Fibroblast of the aortic adventitia (primary cell): ENCODE data around the gene CLEC16A. TPM values are rescaled to one million over a fixed set of nuclear protein-coding genes. Genes with fewer than 3 reads are reported as not detected.

ENCODE experiments used
- DNase-seq: peaks from one replicate; pipeline ENCODE4 v3.0.0-alpha.2; 2010; ENCODE audit warnings: low read depth
- H3K4me3 ChIP-seq: 2 replicates; pipeline ENCODE4 v1.5.1; 2011; ENCODE audit warnings: low read depth, mild to moderate bottlenecking, control low read depth, low read length, moderate library complexity
- total RNA-seq: library from RNA; depleted of rRNA; stranded (reverse); fragments of >200 nt; gene quantifications from 2 replicates; pipeline ENCODE4 v1.2.3, GENCODE V29; 2012; ENCODE audit warnings: low replicate concordance
- TF ChIP-seq, protein P1 (sequence below): IDR thresholded peaks from 2 replicates; pipeline ENCODE4 v1.5.1; 2011; ENCODE audit warnings: mild to moderate bottlenecking, low read length, control low read depth, inconsistent platforms; ENCODE audit not compliant: insufficient read depth

Gene CLEC16A
- total RNA-seq, 1 donor: 16.3 TPM

DNA sequence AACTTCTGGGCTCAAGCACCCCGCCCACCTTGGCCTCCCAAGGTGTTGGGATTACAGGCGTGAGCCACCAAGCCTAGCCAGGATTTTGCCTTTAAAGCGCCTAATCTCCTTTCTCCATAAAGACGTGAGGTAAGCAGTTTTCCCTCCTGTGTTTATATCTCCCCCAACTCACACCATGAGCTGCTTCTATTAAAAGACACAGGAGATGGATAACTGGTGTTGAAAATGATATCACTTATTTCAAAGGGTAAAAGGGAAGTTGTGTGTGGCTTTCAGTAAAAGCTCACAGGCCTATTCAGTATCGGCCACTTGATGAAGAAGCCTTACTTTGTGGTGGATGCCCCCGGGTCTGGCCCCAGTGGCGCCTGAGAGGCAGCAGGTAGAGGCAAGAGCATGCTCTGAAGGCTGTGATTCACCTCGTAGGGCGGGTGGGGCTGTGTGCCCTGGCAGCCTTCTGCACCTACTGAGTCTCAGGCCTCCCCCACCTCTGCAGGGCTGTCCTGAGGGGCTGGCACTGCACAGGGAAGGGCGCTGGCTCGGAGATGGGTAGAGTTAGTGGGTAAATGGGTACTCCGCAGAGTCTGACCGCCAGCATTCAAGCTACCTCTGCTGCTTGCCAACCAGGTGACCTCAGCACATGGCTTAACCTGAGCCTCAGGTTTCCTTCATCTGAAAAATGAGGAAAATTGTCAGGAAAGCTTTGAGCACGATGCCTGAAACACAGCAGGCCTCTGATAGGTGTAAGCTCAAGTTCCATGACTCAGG, 146.8 kb downstream of the CLEC16A start:
- no peak for DNase-seq
- TF ChIP-seq, protein P1, sequence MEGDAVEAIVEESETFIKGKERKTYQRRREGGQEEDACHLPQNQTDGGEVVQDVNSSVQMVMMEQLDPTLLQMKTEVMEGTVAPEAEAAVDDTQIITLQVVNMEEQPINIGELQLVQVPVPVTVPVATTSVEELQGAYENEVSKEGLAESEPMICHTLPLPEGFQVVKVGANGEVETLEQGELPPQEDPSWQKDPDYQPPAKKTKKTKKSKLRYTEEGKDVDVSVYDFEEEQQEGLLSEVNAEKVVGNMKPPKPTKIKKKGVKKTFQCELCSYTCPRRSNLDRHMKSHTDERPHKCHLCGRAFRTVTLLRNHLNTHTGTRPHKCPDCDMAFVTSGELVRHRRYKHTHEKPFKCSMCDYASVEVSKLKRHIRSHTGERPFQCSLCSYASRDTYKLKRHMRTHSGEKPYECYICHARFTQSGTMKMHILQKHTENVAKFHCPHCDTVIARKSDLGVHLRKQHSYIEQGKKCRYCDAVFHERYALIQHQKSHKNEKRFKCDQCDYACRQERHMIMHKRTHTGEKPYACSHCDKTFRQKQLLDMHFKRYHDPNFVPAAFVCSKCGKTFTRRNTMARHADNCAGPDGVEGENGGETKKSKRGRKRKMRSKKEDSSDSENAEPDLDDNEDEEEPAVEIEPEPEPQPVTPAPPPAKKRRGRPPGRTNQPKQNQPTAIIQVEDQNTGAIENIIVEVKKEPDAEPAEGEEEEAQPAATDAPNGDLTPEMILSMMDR: no peak
- H3K4me3 ChIP-seq: no peak overlapping the region

DNA sequence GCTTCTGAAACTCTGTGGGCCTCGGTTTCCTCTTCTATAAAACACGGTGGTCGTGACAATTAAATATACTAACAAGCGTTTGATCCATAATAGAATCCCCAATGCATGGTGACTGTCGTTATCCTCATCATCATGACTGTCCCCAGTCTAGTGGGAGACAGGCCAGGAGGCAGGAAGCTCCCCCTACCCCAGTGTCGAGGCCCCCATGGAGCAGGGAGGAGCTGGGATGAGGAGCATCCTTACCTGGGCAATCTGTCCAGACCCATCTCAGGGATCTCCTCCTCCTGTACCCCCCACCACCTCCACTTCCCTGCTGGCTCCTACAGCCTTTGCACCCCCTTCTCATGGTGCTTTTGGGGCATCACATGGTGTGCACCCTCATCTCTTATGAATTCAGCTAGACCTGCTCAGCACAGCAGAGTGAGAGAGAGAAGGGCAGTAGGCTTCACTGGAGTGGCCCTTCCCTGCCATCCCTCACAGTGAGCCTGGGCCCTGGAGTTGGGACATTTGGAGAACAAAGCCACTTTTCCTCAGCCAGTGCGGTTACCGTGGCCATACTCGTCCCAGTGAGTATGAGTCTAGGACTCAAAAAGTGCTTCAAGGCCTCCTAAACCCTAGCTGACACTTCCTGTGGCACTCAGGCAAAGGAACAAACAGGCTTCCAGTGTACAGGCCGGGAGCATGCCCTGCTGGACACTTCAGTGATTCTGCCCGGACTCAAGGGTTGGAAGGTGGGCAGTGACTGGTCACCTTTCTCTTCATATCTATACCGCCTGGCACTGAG, 148.6 kb downstream of the CLEC16A start:
- no peak overlapping the region for H3K4me3 ChIP-seq
- no peak for DNase-seq
- TF ChIP-seq, protein P1: no peak

DNA sequence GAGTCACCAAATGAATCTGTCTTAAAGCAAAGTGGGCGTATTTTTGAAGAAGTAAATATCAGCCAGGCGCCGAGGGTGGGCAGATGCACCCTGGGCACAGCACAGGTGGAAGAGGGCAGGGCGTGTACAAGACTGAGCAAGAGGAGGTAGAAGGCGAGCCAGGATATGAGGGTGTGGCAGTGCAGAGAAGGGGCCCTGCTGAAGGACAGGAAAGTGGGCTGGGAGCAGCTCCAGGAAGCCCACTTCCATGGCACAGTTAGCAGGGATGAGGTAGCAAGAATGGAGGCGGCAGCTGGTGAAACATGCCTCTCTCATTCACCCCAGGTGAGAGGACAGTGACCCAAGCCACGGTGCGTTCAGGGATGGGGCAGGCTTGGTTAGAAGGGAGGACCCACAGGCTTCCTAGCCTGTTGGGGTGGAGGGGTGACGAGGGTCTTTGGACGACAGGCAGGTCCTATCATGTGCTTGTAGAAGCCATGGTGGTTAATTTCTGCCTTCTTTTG, 149.3 kb downstream of the CLEC16A start:
- no peak overlapping the region for H3K4me3 ChIP-seq
- DNase-seq: no peak
- TF ChIP-seq, protein P1: no peak

DNA sequence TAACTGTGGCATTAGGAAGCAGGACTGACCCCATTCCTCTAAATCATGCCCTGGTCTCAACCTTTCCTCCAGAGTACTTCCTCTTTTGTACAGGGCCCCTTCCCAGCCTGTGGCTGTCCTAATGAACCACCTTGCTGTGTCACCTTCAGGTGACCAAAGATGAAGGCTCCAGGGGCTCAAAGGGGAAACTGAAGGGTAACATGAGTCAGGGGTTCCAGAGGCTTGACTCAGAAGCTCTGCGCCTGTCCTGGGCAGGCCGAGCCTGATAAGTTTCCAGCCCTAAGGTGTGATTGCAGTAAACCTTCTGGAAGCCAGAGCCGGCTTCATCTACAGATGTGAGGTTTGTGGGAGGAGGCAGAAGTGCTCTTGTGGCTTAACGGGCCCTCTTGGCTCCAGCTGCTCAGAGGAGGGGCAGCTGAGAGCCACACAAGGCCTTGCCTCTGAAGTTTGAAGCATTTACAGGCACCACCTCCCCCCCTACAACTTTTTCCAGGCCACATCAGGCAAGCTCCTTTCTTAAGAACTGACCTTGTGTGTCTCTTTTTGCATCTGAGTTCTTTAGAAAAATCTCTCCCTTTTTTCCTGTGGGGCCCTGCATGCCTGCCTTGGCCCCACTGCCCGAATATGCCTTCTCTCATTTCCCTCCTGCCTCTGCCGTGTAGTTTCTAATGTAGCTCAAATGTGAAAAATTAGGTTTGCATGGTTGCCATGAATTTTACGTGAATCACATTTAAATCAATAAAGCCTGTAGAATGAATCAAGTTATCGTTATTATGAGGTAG, 149.9 kb downstream of the CLEC16A start:
- TF ChIP-seq, protein P1: no peak
- DNase-seq: peak; percentile 31
- H3K4me3 ChIP-seq: no peak overlapping the region

DNA sequence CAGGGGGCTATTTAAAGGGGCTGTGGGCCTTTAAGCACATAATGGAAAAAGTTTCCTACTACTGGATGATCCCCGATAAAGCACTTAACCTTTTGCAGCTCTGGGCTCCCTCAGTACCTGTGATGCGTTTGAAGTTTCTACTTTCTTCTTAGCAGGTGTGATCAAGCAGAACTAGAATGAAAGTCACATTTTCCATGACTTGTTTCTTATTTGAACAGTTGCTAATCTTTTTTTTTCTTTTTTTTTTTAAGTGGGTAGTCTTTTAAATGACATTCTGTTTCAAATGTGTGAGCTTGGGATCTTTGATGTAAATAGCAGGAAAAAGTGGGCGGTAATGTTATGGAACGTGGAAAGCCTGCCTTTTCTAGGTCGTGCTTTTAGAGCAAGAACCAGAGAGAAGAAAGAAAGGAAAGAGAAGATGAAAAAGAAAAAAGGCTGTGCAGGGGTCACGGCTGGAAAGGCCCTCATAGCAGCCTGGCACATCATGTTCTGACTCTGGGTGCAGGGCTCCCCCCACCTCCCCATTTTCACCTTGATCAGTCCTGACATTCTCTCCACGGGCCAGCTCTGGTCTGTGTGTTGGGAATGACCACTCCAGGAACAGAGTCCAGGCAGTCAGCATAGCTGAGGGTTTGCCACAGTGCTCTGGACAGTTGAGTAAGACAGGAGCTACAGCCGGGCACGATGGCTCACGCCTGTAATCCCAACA, 150.6 kb downstream of the CLEC16A start:
- TF ChIP-seq, protein P1: no peak
- DNase-seq: no peak
- no peak overlapping the region for H3K4me3 ChIP-seq

DNA sequence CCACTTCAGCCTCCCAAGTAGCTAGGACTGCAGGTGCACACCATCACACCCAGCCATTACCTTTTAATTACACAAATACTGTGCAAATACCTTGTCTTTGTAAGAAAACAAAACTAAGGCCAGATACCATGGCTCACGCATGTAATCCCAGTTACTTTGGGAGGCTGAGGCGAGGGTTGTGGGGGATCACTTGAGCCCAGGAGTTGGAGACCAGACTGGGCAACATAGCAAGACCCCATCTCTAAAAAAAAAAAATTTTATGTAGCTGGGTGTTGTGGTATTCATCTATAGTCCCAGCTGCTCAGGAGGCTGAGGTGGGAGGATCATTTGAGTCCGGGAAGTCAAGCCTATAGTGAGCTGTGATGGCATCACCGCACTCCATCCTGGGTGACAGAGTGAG, 151.6 kb downstream of the CLEC16A start:
- TF ChIP-seq, protein P1: no peak
- H3K4me3 ChIP-seq: no peak overlapping the region
- DNase-seq: no peak
